GM18858 (cell line): Measurements from ENCODE around the gene ITGB3.

Experiments
- ATAC-seq: cut with Tn5 transposase; IDR thresholded peaks from one replicate; pipeline ENCODE4 v1.9.1; 2021; ENCODE audit not compliant: unreplicated experiment

ITGB3 gene

DNA sequence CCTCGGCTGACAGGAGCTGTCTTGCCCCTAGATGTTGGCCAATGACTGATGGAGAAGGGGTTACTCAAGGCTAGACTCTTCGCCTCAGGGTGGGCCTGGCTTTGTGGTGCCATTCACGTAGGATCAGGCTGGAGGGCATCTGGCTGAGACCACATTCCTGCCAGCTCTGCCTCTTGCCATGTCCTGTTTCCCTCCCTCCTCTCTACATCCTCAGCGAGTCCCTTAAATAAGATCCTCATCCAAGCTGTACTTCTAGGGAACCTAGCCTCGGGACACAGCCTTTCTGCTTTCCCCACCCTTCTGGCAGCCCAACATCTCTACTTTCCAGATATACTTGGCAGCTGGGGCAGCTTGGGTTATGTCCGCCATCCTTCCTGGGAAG is 42.2 kb downstream of the ITGB3 start:
- ATAC-seq, result no peak

DNA sequence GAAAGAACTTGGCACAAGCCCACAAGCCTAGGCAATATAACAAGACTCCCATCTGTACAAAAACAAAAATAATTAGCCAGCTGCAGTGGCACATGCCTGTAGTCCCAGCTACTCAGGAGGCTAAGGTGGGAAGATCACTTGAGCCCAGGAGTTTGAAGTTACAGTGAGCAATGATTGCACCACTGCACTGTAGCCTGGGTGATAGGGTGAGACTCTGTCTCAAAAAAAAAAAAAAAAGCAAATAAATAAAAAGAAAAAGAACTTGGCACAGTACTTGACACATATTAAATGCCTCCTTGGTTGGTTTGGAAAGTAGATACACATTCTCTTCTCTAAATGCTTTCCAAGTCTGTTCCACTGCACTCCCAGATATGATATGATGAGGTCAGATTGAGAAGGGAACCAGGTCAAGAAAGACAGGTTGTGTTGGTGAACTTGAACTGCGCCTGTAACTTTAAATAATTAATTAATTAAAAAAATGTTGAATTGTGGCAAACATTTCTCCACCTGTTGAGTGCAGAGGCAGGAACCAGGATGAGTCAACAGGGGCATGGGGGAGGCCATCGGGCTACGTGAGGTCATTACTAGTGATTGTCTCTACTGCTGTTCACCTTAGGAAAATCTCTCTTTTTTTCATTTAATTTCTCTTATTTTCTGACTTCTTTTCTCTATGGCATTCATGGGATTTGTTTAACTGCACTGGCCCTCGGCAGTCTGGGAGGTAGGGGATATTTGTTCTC is 44.2 kb downstream of the ITGB3 start:
- ATAC-seq, result no peak

DNA sequence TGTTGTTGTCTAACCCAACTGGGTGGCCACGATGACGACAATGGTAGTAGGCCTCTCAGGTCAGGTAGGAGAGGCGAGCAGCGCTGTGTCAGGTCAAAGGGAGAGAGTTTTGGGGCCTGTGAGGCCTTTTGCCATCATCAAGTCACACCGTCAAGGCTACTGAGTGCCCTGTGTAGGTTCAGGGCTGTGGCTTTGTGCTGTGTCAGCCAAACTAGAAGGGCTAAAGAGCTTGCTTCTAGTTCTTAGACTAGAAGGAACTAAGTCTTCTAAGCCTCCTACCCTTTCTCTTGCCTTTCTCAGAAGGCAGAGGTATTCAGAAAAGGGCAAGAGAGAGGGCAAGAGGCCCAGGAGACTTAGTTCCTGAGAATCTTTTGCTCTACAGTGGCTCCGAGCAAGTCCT is 45.1 kb downstream of the ITGB3 start:
- ATAC-seq, result no peak

DNA sequence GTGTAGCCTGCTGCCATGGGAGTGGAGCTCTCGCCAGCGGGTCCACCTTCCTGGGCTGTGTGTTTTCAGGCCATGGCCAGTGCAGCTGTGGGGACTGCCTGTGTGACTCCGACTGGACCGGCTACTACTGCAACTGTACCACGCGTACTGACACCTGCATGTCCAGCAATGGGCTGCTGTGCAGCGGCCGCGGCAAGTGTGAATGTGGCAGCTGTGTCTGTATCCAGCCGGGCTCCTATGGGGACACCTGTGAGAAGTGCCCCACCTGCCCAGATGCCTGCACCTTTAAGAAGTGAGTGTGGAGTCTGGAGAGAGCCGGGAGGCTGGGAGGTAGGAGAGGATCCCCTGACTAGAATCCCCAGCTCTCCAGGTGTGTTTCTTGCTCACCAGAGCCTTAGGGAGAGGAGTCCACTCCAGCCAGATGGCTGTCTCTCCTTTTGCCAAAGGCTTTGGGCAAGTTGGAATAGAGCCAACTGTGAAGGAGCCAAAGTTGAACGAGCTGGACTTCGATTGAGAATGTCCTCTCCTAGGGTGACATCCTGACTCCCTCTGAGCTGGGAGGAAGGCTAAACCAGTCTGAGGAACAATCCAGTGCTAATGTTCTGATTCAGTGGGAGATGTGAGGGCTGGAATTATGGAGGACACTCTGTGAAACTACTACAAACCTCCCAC is 45.7 kb downstream of the ITGB3 start:
- no peak for ATAC-seq

DNA sequence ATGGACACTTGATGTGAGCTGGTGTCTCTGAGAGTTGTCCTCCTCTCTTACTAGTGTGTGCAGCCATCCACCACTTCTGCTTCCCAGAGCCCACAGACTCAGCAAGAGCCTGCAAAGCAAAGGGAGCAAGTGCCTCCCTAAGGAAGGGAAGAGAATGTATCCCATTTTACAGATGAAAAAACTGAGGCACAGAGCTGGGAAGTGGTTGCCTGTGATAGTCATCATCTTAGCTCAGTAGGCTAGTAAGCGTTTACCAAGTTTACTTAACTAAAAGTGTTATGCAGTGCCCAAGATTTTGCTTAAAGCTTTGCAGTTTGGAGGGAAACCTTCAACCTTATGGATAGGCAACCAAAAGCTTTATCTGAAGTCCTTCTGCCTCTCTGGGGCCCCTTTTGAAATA is 47.1 kb downstream of the ITGB3 start:
- ATAC-seq, result no peak

DNA sequence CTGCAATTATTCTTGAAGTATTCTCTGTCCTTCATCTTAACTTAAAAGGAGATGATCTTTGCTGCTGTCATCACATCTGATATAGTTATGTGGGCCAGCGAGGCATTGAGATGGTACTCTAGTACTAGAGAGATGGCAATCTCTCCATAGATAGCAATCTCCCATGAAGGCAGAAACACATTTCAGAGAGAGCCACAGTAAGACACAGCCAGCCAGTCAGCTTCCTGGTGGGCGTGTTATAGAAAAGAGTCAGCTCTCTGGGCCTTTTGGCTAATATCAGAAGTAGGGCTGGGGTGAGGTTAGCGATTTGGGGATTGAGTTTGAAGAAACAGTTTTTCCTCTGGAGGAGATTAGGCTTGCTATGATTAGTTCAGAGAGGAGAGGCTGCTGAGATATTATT is 47.5 kb downstream of the ITGB3 start:
- ATAC-seq, result no peak

DNA sequence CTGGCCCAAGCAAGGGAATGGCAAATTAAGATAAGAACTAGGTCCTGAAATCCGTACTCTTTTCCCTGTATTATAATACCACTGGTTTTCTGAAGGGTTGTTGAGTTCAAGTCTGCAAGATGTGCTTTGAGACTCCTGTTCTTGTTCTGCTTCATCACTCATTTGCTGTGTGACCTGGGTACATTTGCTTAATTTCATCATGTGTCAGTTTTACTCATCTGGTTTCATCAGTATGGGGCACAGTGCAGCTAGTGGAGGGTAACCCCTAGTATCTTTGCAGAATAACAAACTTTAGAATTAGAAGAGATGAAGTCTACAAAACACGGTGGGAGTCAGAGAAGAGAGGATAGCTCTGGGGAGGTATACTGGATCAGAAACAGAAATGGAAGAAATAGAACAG is 48.2 kb downstream of the ITGB3 start:
- ATAC-seq, result no peak

DNA sequence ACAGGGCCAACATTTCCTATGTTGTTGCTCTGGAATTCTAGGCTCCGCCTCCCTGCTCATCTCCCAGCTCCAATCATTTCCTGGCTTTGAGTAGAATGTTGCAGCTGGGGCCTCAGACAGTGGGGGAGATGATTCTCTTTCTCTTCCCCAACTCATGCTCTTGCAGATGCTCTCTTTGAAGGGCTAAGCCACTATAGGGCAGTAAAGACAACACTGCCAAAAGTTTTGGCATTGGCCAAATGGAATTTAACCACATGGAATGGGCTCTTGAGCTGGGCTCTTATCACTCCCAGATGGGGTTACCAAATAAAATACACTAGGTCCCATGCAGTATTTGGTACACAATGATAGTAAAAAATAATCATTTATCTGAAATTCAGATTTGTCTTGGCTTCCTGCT is 50.6 kb downstream of the ITGB3 start:
- ATAC-seq, result no peak

DNA sequence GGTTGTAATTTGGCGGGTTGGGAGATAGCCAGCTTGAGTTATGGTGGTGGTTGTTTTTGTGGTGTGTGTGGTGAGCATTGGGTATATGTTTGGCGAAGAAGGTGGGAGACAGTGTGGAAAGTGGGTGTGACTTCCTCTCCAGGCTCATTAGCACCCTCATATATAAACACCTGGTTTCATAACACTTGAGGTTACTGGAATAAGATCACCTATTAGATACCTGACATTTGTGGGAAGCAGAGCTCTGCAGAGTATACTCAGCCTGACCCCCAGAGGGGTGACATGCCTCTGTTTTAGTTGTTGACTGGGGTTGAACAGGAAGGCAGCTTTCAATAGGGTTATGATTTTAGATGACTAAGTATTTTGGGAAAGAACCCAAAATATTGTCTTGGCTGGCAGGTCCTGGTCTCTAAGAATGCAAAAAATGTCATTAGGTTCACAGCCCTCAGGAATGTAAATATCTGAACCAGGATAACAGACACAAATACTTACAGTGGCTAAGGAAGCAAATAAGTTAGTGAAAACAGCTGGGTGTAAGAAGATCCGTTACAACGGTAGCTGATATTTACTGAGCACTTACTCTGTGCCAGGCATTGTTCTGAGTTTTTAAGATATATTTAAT is 51.8 kb downstream of the ITGB3 start:
- no peak for ATAC-seq

DNA sequence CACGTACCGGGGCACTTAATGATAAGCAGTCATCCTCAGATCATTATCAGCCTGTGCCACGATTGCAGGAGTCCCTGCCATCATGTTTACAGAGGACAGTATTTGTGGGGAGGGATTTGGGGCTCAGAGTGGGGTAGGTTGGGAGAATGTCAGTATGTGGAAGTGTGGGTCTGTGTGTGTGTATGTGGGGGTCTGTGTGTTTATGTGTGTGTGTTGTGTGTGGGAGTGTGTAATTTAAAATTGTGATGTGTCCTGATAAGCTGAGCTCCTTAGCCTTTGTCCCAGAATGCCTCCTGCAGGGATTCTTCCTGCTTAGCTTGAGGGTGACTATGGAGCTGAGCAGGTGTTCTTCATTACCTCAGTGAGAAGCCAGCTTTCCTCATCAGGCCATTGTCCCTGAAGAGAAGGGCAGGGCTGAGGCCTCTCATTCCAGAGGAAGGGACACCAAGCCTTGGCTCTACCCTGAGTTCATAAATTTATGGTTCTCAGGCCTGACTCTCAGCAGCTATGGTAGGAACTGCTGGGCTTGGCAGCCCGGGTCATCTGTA is 56.6 kb downstream of the ITGB3 start:
- no peak for ATAC-seq

DNA sequence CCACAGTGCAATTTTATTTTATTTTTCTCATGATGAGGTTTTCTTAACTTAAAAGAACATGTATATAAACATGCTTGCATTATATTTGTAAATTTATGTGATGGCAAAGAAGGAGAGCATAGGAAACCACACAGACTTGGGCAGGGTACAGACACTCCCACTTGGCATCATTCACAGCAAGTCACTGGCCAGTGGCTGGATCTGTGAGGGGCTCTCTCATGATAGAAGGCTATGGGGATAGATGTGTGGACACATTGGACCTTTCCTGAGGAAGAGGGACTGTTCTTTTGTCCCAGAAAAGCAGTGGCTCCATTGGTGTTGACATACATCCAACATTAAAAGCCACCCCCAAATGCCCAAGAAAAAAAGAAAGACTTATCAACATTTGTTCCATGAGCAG is 57.8 kb downstream of the ITGB3 start:
- ATAC-seq, result no peak

DNA sequence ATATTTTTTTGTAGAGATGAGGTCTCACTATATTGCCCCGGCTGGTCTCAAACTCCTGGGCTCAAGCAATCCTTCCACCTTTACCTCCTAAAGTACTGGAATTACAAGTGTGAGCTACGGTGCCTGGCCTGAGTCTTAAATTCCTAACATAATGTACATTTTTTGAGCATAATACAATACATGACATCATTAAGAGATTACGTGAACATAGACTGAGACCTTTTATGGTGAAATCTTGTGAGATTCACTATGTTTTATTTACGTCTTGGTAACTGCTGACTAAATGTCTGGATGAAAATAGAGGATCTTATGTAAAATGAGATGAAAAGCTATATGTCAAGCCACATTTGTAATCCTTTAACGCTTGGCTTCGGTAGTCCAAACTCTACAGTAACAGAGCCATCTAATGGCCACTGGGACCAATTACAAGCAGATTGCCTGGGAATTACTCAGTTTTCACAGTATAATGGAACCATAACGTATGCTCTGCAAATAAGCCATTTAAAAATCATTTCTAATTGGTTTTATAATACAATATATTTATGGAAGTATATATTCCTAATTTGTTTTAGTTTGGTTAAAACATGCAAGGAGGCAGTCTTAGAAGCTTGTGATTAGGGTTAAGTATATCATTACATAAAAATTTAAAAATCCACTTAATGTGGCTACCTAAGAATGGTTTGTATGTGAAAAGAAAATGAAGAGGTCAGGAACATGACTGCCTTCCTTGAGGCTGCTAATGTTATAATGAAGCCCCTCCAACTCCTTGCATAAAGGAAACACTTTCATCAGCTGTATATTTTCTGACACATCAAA is 62.0 kb downstream of the ITGB3 start:
- ATAC-seq, result no peak

DNA sequence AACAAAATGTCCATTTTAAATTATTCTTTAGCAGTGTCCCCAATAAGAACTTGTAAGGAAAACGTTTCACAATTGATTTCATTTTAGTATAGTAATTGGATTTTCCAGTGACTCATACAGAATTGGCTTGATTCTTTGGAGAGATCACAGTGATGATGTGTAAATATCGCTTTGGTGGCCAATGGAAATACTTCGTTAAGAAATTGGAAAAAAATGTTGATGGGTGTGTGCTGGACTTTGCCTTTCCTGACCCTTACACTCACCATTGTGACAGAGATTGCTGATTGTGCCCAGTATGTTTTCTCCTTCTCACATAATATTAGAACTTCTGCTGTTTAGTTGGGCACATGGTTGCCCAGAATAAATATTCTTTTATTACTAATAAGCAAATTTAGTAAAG is 62.7 kb downstream of the ITGB3 start:
- ATAC-seq, result no peak

DNA sequence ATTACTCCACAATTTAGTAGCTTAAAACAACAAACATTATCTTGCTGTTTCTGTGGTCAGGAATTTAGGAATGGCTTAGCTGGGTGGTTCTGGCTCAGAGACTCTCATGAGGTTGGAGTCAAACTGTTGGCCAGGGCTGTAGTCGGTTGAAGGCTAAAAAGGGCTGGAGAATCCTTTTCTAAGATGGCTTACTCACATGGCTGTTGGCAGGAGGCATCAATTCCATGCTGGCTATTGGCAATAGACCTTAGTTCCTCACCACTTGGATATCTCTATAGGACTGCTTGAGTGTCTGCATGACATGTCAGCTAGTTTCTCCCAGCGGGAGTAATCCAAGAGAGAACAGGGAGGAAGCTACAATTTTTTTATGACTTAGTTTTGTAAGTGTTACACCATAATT is 63.5 kb downstream of the ITGB3 start:
- ATAC-seq, result no peak

DNA sequence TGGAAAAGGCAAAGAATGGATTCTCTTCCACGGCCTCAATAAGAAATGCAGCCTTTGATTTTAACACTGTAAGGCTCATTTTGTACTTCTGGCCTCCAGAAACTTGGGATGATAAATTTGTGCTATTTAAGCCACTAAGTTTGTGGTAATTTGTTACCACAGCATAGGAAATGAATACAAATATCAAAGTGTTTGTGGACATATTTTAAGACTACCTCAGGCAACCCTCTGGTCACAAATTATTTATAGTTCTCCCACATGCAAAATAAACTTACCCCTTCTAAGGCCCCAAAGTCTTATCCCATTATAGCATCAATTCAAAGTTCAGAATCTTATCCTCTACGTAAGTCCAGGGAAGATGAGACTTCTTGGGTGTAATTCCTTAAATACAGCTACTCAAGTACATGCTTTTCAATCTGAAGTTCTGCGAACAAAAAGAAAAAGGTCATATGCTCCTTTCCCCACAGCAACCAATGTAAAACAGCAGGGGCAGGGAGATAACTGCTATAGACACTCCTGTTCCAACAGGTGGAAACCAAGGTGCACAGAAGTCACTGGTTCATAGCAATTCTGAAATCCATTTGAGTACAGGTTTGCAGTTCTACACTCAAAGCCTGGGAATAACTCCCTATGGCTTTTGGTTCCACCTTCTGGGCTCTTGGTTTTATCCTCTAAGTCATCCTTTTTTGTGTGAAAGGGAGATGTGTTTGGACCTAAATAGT is 64.7 kb downstream of the ITGB3 start:
- no peak for ATAC-seq

DNA sequence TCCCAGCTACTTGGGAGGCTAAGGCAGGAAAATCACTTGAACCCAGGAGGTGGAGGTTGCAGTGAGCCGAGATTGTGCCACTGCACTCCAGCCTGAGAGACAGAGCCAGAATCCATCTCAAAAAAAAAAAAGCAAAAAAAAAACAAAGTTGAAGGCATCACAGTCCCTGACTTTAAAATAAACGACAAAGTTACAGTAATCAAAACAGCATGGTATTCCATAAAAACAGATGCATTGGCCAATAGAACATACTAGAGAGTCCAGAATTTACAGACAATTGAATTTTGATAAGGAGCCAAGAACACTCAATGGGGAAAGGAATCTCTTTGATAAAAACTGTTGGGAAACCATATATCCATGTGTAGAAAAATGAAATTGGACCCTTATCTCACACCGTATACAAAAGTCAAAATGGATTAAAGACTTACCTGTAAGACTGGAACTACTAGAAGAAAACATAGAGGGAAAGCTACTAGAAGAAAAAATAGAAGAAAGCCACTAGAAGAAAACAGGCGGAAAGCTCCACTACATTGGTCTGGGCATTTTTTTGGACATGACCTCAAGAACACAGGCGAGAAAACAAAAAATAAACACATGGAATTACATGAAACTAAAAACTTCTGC is 67.4 kb downstream of the ITGB3 start:
- no peak for ATAC-seq

DNA sequence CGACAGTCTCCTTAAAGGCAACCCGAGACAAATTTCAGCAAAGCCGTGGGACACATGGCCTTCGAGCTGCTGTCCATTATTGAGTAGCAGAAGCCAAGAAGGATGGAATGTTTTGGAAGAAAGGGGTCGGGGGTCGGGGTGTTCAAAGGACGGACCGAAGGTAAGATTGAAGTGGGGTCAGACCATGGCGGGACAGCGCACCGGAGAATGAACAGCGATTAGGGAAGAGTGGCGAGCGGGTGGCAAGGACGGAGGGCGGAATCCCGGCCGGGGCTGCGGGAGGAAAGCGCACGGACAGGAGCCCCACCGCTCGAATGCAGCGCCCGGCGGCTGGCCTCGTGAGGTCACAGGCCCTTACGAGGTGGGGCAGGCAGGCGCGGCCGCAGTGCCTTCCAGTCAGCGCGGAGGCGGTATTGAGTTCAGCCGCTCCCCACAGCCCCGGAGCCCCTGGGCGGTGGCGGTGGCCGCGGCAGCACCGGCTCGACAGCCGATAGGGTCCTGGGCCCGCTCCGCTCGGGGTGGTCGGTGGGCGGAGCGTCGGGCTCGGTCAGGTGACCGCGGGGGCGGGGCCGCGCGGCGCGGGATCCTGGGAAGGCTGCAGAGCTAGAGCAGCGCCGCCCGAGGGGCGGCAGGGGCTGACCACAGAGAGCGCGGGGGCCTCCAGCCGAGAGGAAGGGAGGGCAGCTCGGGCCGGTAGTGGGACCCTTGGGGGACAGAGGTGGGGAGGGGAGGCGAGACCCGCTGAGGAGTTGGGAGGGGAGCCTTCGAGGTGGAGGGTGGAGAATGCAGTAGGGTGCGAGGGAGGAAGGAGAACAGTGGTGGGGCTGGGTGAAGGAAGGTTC is 70.0 kb downstream of the ITGB3 start, which contains the start of gene EFCAB13:
EFCAB13 (plus strand) TSS at position 574 of the 842 bp plus-strand sequence. CDS start 4,399 bp downstream, outside the sequence.
- peak; percentile 64 for ATAC-seq

DNA sequence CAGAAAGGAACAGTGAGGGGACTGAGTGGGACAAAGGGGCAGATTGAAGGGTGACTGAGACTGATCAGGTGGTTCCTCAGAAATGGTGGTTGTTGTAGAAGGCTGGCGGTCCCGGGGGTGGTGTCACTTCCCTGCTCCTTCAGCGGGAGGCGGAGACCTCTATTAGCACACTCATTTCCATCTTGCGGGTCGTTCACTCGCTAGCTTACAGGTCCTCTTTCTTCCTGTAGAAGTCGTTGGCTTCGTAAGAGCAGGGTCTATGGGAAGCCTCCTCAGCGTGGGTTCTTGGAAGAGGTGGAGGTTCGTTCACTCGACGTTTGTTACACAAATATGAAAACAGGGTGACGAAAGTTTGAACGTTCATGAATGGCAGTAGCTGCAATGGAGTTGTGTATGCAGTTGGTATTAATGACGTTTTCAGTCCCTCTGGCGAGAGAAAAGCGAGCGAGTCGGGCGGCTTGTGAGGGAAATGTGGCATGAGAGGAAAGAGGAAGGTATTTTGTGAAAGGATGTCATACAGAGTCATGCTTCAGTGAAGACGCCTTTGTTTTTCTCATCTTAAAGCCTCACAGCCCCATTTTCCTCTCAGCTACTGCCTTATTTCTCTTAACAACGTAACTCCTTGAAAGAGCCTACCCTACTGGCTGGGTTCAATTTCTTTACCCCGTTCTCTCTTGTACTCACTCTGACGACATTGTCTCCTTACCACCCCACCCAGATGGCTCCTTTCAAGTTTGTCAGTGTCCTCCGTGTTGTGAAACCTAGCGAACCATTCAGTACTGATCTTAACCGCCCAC is 70.8 kb downstream of the ITGB3 start:
- peak; percentile 16 for ATAC-seq
